K562 (cell line): Measurements from ENCODE around the gene CELSR1. TPM values are rescaled to one million over a fixed set of nuclear protein-coding genes. Genes with fewer than 3 reads are reported as not detected.
A peak's percentile ranks its signal among the peaks of the same experiment; 100 is the strongest.

Experiments used
- CREB3L1 ChIP-seq: fragments of 450-650 bp; IDR thresholded peaks from 2 replicates; pipeline ENCODE4 v1.6.1; 2014; ENCODE audit warnings: low read depth, mild to moderate bottlenecking, moderate library complexity, borderline replicate concordance
- CTCFL ChIP-seq: IDR thresholded peaks from 2 replicates; pipeline ENCODE4 v1.6.1; 2011; ENCODE audit warnings: borderline replicate concordance, low read depth, mild to moderate bottlenecking, moderate library complexity, low read length; ENCODE audit not compliant: insufficient read depth, poor library complexity, severe bottlenecking
- KAT7 ChIP-seq: sonication (generic); formaldehyde crosslinking; IDR thresholded peaks from 2 replicates; pipeline ENCODE4 v1.8.0; 2022; ENCODE audit warnings: missing genetic modification reagents, mild to moderate bottlenecking, borderline replicate concordance
- PHF21A ChIP-seq: fragments of 450-650 bp; IDR thresholded peaks from 2 replicates; pipeline ENCODE4 v1.6.1; 2017; ENCODE audit warnings: low read depth, borderline replicate concordance
- RAD51 ChIP-seq: fragments of 450-650 bp; IDR thresholded peaks from 2 replicates; pipeline ENCODE4 v1.7.1; 2016; ENCODE audit warnings: low read depth, mild to moderate bottlenecking, borderline replicate concordance
- SIRT6 ChIP-seq: IDR thresholded peaks from one replicate; pipeline ENCODE4 v1.6.1; 2012; ENCODE audit warnings: low read depth, mild to moderate bottlenecking, control low read depth, inconsistent platforms, low read length, moderate library complexity
- TOE1 ChIP-seq, 2 experiments: fragments of 450-650 bp in 1 of 2; sonication (generic) in 1 of 2; formaldehyde crosslinking in 1 of 2; IDR thresholded peaks; 2 replicates each; pipeline versions ENCODE4 v1.7.1 to v1.8.0; 2016 to 2022; ENCODE audit warnings: borderline replicate concordance in 2 of 2, mild to moderate bottlenecking in 2 of 2, antibody characterized with exemption in 1 of 2, inconsistent platforms in 1 of 2, low read depth in 1 of 2, missing genetic modification reagents in 1 of 2, moderate library complexity in 1 of 2
- U2AF2 ChIP-seq: fragments of 200-400 bp; formaldehyde crosslinking; optimal IDR thresholded peaks from 2 replicates; pipeline ENCODE3; 2017; ENCODE audit warnings: low read depth, mild to moderate bottlenecking, low read length
- VEZF1 ChIP-seq: fragments of 200-800 bp; sonication (Bioruptor generic); IDR thresholded peaks from 2 replicates; pipeline ENCODE4 v1.6.1; 2017; ENCODE audit warnings: missing genetic modification characterization, missing compliant biosample characterization
- ZNF395 ChIP-seq: fragments of 200-800 bp; sonication (Bioruptor generic); IDR thresholded peaks from 2 replicates; pipeline ENCODE4 v1.6.1; 2017; ENCODE audit warnings: missing genetic modification characterization, missing compliant biosample characterization
- polyA plus RNA-seq, 8 experiments: library from polyadenylated mRNA; depleted of rRNA in 4 of 8; stranded (reverse) in 5 of 8; unstranded in 3 of 8; fragments of >200 nt; fragmentation: Nextera tagmentation in 2 of 8; fragmentation: Illumina TruSeq in 1 of 8; extraction: Ambion mirVana in 2 of 8; extraction: Trizol in 1 of 8; gene quantifications; 2 replicates each; pipeline versions ENCODE4 v1.2.1 to v1.2.3, GENCODE V29; 2011 to 2014; ENCODE audit warnings: inconsistent platforms in 1 of 8, missing spikeins in 1 of 8
- total RNA-seq, 7 experiments: library from RNA; depleted of rRNA in 6 of 7; stranded (reverse); fragments of >200 nt in 6 of 7; fragmentation: Illumina TruSeq in 2 of 7; extraction: Trizol in 2 of 7; gene quantifications; 2 replicates each; pipeline versions ENCODE4 v1.2.1 to v1.2.3, GENCODE V29; 2011 to 2021; ENCODE audit warnings: low replicate concordance in 1 of 7

CELSR1 gene
- total and polyA plus RNA-seq, 9 of the 15 experiments (the other 6 are each of a cell fraction or from before 2014, with no cell fraction given): under 0.01 to 0.09 TPM; not detected in 7

- TF ChIP-seq VEZF1 (CRISPR knock-in tag): no peak
- TF ChIP-seq SIRT6: no peak
- TF ChIP-seq KAT7 (CRISPR knock-in tag): no peak
- no peak for TF ChIP-seq U2AF2
- TF ChIP-seq ZNF395 (CRISPR knock-in tag): no peak
- no peak for TF ChIP-seq RAD51
- peak; percentile 50; the same call in 1 of the 2 replicates for TF ChIP-seq TOE1 (IDR thresholded peaks at IDR 0.05; ENCODE audit: borderline replicate concordance)
- no peak for TF ChIP-seq TOE1 (CRISPR knock-in tag; IDR thresholded peaks at IDR 0.05; ENCODE audit: borderline replicate concordance, low read depth)
- no peak for TF ChIP-seq PHF21A
- TF ChIP-seq CTCFL: no peak
- TF ChIP-seq CREB3L1: peak; percentile 52; the same call in 1 of the 2 replicates
Measured at GRCh38 chr22:46563381-46564083, 26.1 kb upstream of the CELSR1 start (continued).
